ENCODE results near the gene RNF40.

The RNF40 gene

GRCh38 chr16:30740364-30741251 lies 21.5 kb upstream of the RNF40 start:
- ATAC-seq, result no peak
- DNase-seq, result no peak

- ATAC-seq, result no peak
These were observed 20.6 kb upstream of the RNF40 start for GRCh38 chr16:30741461-30741914.

GRCh38 chr16:30743716-30744115 lies 18.4 kb upstream of the RNF40 start:
- DNase-seq, result no peak

More at GRCh38 chr16:30741461-30741914, 20.6 kb upstream of the RNF40 start:
- DNase-seq, result no peak

GRCh38 chr16:30744183-30744582 lies 17.9 kb upstream of the RNF40 start:
- ATAC-seq, result no peak

More at GRCh38 chr16:30743716-30744115, 18.4 kb upstream of the RNF40 start:
- ATAC-seq, result no peak

GRCh38 chr16:30745082-30745481 lies 17.0 kb upstream of the RNF40 start:
- DNase-seq (no peak), ATAC-seq (no peak)

More at GRCh38 chr16:30744183-30744582, 17.9 kb upstream of the RNF40 start:
- DNase-seq, result no peak

- no peak for ATAC-seq
These were observed 15.4 kb upstream of the RNF40 start for GRCh38 chr16:30746638-30747175.

GRCh38 chr16:30747331-30747730 lies 14.8 kb upstream of the RNF40 start:
- ATAC-seq (no peak), DNase-seq (no peak)

More at GRCh38 chr16:30746638-30747175, 15.4 kb upstream of the RNF40 start:
- DNase-seq, result no peak

GRCh38 chr16:30747799-30748633 lies 14.1 kb upstream of the RNF40 start, which contains the start of gene PHKG2:
PHKG2 (plus strand) TSS chr16:30748425; CDS start chr16:30748821, 396 bp downstream.
- peak; percentile 100 for ATAC-seq
- DNase-seq, result peak; percentile 98

- peak; percentile 12 for ATAC-seq
- peak; percentile 46 for DNase-seq
These were observed 13.3 kb upstream of the RNF40 start for GRCh38 chr16:30748634-30749445.

GRCh38 chr16:30750201-30750600 lies 11.9 kb upstream of the RNF40 start:
- no peak for DNase-seq
- no peak for ATAC-seq

GRCh38 chr16:30750876-30751465 lies 11.2 kb upstream of the RNF40 start:
- no peak for DNase-seq
- ATAC-seq, result no peak

- no peak for DNase-seq
- ATAC-seq, result no peak
These were observed 8.5 kb upstream of the RNF40 start for GRCh38 chr16:30753596-30753995.

GRCh38 chr16:30755955-30756780 lies 6.0 kb upstream of the RNF40 start:
- ATAC-seq, result no peak

GRCh38 chr16:30756781-30757100 lies 5.4 kb upstream of the RNF40 start:
- DNase-seq, result no peak
- ATAC-seq, result no peak

More at GRCh38 chr16:30755955-30756780, 6.0 kb upstream of the RNF40 start:
- no peak for DNase-seq

GRCh38 chr16:30757316-30757715 lies 4.8 kb upstream of the RNF40 start:
- ATAC-seq, result no peak
- no peak for DNase-seq

GRCh38 chr16:30758988-30759491 lies 3.1 kb upstream of the RNF40 start:
- DNase-seq (no peak), ATAC-seq (no peak)

- DNase-seq (no peak), ATAC-seq (no peak)
These were observed 2.0 kb upstream of the RNF40 start for GRCh38 chr16:30760001-30760559.

- DNase-seq, result no peak
- no peak for ATAC-seq
These were observed 1.3 kb upstream of the RNF40 start for GRCh38 chr16:30760577-30761426.

GRCh38 chr16:30761427-30761927 lies 645 bp upstream of the RNF40 start:
- DNase-seq (peak; percentile 67), ATAC-seq (peak; percentile 21)
